PC-3 (cell line): Measurements from ENCODE around the gene S100A14.

Experiments
- EZH2 ChIP-seq: fragments of 300-600 bp; sonication (generic); IDR thresholded peaks from one replicate; pipeline ENCODE4 v1.6.1; 2017; ENCODE audit warnings: antibody characterized with exemption, mild to moderate bottlenecking, low read length; ENCODE audit not compliant: unreplicated experiment
- EZH2phosphoT487 ChIP-seq: fragments of 300-600 bp; sonication (generic); IDR thresholded peaks from 2 replicates; pipeline ENCODE4 v1.6.1; 2018; ENCODE audit warnings: mild to moderate bottlenecking, antibody characterized with exemption, low read length, borderline replicate concordance
- TF ChIP-seq, protein P1 (sequence below): fragments of 300-600 bp; sonication (generic); conservative IDR thresholded peaks from 2 replicates; pipeline ENCODE4 v1.5.1; 2017; ENCODE audit warnings: antibody characterized with exemption, low read depth, mild to moderate bottlenecking, low read length

DNA sequence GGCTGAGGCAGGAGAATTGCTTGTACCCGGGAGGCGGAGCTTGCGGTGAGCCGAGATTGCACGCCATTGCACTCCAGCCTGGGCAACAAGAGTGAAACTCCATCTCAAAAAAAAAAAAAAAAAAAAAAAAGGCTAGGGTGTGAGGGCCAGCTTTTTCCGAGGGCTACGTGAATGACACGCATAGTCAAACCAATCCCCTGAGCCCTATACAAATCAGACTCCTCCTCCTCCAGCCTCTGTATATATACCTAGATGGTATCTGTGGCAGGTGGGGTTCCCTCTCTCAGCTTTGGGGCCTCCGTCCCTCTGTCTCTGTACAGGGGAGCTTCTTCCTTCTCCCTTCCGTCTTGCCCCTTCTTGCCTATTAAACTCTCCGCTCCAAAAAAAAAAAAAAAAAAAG, 9.9 kb downstream of the S100A14 start:
- no peak for TF ChIP-seq EZH2
- TF ChIP-seq, protein P1, sequence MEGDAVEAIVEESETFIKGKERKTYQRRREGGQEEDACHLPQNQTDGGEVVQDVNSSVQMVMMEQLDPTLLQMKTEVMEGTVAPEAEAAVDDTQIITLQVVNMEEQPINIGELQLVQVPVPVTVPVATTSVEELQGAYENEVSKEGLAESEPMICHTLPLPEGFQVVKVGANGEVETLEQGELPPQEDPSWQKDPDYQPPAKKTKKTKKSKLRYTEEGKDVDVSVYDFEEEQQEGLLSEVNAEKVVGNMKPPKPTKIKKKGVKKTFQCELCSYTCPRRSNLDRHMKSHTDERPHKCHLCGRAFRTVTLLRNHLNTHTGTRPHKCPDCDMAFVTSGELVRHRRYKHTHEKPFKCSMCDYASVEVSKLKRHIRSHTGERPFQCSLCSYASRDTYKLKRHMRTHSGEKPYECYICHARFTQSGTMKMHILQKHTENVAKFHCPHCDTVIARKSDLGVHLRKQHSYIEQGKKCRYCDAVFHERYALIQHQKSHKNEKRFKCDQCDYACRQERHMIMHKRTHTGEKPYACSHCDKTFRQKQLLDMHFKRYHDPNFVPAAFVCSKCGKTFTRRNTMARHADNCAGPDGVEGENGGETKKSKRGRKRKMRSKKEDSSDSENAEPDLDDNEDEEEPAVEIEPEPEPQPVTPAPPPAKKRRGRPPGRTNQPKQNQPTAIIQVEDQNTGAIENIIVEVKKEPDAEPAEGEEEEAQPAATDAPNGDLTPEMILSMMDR, result no peak
- no peak for TF ChIP-seq EZH2phosphoT487
